GM08714 (cell line): ENCODE results near the gene ADH1C.
"Not testable (repeated sequence)": the region's sequence is repeated elsewhere in the genome, so short reads cannot be mapped to it uniquely, and the experiment has no call there.

Experiments
- H3K4me3 ChIP-seq: fragments of 200-500 bp; sonication (Bioruptor generic); 2 replicates; pipeline ENCODE4 v1.5.1; 2014; ENCODE audit warnings: mild to moderate bottlenecking, low read length, inconsistent platforms
- ZNF274 ChIP-seq: IDR thresholded peaks from 2 replicates; pipeline ENCODE4 v1.6.1; 2012; ENCODE audit warnings: mild to moderate bottlenecking, low read depth, low read length

The ADH1C gene

GRCh38 chr4:99352602-99353537 is at the start of gene ADH1C:
ADH1C (minus strand) TSS chr4:99352746; CDS start chr4:99352675, 71 bp downstream.
- H3K4me3 ChIP-seq: no peak within 1 kb of the TSS
- no peak for TF ChIP-seq ZNF274

GRCh38 chr4:99400831-99401230 is 48.3 kb upstream of the ADH1C start:
- TF ChIP-seq ZNF274: no peak
- no peak overlapping the region for H3K4me3 ChIP-seq

GRCh38 chr4:99399017-99399416 is 46.5 kb upstream of the ADH1C start:
- no peak for TF ChIP-seq ZNF274
- no peak overlapping the region for H3K4me3 ChIP-seq

DNA sequence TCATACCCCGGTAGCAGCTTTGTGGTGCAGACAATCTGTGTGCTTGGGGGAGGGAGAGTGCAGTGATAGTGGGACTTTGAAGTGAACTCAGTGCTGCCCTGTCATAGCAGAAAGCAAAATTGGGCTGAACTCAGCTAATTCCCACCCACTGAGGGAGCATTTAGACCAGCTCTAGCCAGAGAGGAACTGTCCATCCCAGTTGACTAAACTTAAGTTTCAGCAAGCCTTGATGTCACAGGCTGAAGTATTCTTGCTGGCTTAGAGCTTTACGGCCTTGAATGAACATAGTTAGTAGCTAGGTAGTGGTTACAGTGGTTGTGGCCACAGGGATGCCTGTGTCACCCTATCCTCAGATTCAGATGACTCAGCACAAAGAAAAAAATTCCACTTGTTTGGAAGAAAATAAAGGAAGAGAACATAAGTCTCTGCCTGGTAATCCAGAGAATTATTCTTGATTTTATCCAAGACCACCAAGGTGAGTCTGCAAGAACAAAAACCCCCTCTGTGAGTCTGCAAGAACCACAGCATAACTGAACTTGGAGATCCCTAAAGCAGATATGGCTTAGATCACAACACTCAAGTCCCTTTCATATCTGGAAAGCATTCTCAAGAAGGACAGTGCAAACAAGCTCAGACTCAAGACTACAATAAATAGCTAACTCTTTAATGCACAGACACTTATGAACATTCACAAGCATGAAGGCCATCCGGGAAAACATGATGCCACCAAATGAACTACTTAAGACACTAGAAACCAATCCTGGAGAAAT is 43.2 kb upstream of the ADH1C start:
- no peak for TF ChIP-seq ZNF274
- no peak overlapping the region for H3K4me3 ChIP-seq

DNA sequence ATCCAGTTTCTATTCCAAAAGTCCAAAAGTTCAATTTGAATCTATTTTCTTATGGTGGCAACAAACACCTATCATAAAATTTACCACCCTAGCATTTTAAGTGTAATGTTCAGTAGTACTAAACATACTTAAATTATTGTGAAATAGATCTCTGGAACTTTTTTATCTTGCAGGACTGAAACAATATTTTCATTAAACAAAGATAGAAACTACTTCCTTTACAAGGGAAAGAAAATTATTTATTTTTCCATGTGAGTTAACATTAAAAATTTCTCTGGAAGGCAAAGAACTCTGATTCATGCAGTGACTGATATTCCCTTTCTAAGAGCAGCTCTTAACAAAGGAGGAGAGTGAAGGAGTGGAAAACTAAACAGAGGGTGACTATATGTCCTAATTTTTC is 42.4 kb upstream of the ADH1C start:
- TF ChIP-seq ZNF274: no peak
- H3K4me3 ChIP-seq: no peak overlapping the region

DNA sequence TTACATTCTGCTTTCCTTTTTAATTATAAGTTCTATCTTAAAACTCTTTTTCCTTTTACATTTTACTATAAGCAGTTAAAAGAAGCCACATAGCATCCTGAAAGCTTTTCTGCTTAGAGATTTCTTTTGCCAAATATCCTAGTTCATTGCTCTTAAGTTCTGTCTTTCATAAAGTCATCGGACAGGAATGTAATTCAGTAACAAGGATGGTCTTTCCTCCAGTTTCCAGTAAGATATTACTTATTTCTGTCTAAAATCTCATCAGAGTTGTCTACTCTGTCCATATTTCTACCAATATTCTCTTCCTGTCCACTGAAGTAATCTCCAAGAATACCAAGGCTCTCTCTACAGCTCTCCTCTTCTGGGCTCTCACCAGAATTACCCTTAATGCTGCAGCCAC is 37.5 kb upstream of the ADH1C start:
- H3K4me3 ChIP-seq: no peak overlapping the region
- TF ChIP-seq ZNF274: no peak

DNA sequence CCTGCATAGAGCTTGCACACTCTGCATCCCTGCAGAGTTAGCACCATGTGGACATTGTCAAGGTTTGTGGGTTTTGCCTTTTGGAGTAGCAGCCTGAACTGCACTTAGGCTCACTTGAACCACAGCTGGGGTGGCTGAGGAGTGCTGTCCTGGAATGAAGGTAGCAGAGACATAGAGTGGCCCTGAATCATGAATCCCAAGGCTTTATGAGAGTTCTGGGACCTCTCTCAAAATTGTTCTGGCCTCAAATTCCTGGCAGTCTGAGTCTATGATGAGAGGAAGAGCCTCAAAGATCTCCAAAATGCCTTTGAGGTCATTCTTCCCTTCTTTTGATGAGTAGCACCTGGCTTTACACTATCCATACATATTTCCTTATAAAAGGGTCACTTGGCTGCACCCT is 37.1 kb upstream of the ADH1C start:
- no peak for TF ChIP-seq ZNF274

DNA sequence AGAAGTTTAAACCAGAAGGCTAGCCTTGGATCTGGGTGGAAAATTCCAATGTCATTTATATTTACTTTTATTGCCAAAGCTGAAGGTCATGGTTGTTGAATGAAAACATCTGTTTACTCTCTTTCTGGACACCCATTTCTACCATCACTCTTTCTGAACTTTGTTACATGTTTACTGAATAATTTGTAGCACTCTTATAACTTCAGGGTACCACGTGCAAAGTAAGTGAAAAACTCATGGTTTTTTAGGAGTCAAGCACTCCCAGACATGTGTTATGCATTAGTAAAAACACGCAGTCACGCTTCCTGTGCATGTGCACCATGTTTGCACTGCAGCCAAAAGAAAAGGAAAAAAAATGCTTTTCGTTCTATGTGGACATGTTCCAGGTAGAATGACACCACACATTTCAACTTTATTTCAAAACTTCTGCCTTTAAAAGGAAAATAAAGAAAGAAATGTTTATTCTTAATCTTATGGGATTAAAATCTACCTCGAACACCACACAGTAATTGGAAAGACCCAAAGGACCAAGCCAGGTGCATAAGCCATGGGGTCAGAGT is 31.4 kb upstream of the ADH1C start:
- no peak overlapping the region for H3K4me3 ChIP-seq
- TF ChIP-seq ZNF274: no peak

More for the DNA sequence above, 37.1 kb upstream of the ADH1C start:
- no peak overlapping the region for H3K4me3 ChIP-seq

GRCh38 chr4:99383399-99383798 is 30.9 kb upstream of the ADH1C start:
- no peak for TF ChIP-seq ZNF274
- H3K4me3 ChIP-seq: no peak overlapping the region

GRCh38 chr4:99382745-99383360 is 30.3 kb upstream of the ADH1C start:
- H3K4me3 ChIP-seq: no peak overlapping the region
- TF ChIP-seq ZNF274: no peak

DNA sequence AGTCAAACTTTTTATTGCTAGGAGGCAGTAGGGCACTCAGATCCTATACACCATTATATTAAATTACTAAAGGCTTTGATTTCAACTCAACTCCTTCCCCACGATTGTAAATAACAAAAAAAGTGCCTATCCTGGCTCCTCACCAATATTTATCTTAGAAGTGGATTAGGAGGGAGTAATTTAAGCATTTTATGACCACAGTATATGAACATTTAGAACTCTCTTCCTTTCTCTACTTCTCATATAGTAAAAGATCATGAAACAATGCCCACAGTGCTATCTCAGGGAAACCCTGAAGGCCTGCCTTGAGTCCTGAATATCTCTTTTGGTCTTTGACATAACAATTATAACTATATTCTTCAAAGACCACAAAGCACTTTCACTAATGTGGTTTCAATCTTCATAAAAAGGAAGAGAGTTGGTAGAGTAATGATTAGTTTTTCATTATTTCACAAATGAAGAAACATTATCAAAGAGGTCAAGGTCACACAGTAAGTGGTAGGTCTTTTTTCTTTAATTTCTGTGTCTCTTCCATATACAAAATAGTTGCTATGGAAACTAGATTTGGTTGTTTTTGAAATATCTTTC is 29.1 kb upstream of the ADH1C start:
- TF ChIP-seq ZNF274: no peak
- no peak overlapping the region for H3K4me3 ChIP-seq

DNA sequence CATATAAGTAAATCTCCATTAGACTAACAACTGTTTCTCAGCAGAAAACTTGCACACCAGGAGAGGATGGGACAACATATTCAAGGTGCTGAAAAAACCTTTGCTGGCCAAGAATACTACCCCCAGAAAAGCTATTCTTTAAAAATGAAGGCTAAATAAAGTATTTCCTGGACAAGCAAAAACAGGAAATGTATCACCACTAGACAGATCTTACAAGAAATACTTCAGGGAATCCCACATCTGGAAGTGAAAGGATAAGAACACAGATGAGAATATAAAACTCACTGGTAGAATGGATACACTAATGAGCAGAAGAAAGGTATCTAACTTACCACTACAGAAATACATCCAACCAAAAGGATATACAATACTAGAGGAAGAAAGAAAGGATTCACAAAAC is 27.0 kb upstream of the ADH1C start:
- H3K4me3 ChIP-seq: no peak overlapping the region
- no peak for TF ChIP-seq ZNF274

GRCh38 chr4:99378876-99379275 is 26.3 kb upstream of the ADH1C start:
- TF ChIP-seq ZNF274: no peak
- H3K4me3 ChIP-seq: no peak overlapping the region

- H3K4me3 ChIP-seq: not testable (repeated sequence)
Measured at GRCh38 chr4:99377341-99377740, 24.8 kb upstream of the ADH1C start.

GRCh38 chr4:99372464-99372863 is 19.9 kb upstream of the ADH1C start:
- not testable (repeated sequence) for H3K4me3 ChIP-seq

DNA sequence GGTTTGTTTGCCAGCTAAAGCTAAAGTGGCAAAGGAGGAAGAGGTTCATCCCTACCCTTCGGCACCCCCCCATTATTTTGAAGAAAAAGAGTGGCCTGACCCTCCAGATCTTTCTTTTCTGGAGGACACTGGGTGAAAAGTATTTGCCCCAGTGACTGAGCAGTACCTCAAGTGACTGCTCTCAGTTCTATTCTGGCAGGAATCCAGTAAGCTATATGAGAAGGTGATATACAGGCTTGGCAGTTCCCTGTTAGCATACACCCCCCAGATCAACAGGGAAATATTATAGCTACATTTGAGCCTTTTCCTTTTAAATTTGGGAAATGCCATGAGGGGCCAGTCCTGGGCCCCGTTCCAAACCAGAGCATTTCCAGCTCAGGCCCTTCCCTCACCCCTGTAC is 15.3 kb upstream of the ADH1C start:
- not testable (repeated sequence) for H3K4me3 ChIP-seq
